Measurements from ENCODE around the gene IPPK. TPM values are rescaled to one million over a fixed set of nuclear protein-coding genes. Genes with fewer than 3 reads are reported as not detected.

IPPK gene
- total RNA-seq, 5 donors from 2014 or later (not counting 1 experiment from before 2014, with no cell fraction given), result 7.5 to 9.6 (median 8.3) TPM

- Mint-ChIP-seq H3K27ac (no peak overlapping the region), H3K4me3 (no peak overlapping the region), H3K4me1 (peaks cover 30 to 32% (median 30%) of the 10 kb centered on the region in 3 donors), H3K27me3 (no peaks in the 10 kb centered on the region), H3K36me3 (peaks cover 17% of the 10 kb centered on the region), H3K9me3 (no peaks in the 10 kb centered on the region)
- no peak for DNase-seq
- Histone ChIP-seq H3K4me3 (ENCODE audit: control insufficient read depth in 1 of 2, extremely low read depth in 1 of 2, low read length in 1 of 2) (no peak overlapping the region), H3K9me3 (no peaks in the 10 kb centered on the region), H3K27me3 (replicated peaks in 1 of 2; ENCODE audit: control insufficient read depth in 2 of 2, extremely low read depth in 1 of 2, insufficient read depth in 2 of 2, low read length in 1 of 2) (no peaks in the 10 kb centered on the region), H3K4me1 (ENCODE audit: control insufficient read depth in 1 of 2, extremely low read depth in 1 of 2, insufficient read depth in 2 of 2, low read length in 2 of 2) (peaks cover 7 to 16% of the 10 kb centered on the region in 2 experiments), H3K36me3 (ENCODE audit: control insufficient read depth in 2 of 2, extremely low read depth in 1 of 2, insufficient read depth in 1 of 2, low read length in 1 of 2) (peaks cover 11 to 28% of the 10 kb centered on the region in 2 donors), H3K27ac (ENCODE audit: low read length) (no peak overlapping the region)
- ChIA-PET POLR2A (no interaction called here), CTCF (interaction anchor here in 1 of 2 donors (0.6 kb wide), 1 partner anchor 116 kb away, joined by 3 read pairs; no protein-coding TSS in a partner anchor)
- WGBS (ENCODE audit: insufficient coverage), result 100% methylated on average over 3 of the region's 4 CpGs
- ATAC-seq (replicated peaks in 1 of 4), result no peak
These were observed 9.7 kb downstream of the IPPK start for GRCh38 chr9:92660266-92660665.

GRCh38 chr9:92659601-92660000, 10.3 kb downstream of the IPPK start:
- ATAC-seq (replicated peaks in 1 of 4) (no peak), DNase-seq (no peak)
- Histone ChIP-seq H3K27ac (ENCODE audit: low read length) (no peak overlapping the region), H3K4me1 (ENCODE audit: control insufficient read depth in 1 of 2, extremely low read depth in 1 of 2, insufficient read depth in 2 of 2, low read length in 2 of 2) (peaks cover 4 to 9% of the 10 kb centered on the region in 2 experiments), H3K4me3 (ENCODE audit: control insufficient read depth in 1 of 2, extremely low read depth in 1 of 2, low read length in 1 of 2) (no peak overlapping the region), H3K27me3 (replicated peaks in 1 of 2; ENCODE audit: control insufficient read depth in 2 of 2, extremely low read depth in 1 of 2, insufficient read depth in 2 of 2, low read length in 1 of 2) (no peaks in the 10 kb centered on the region), H3K36me3 (ENCODE audit: control insufficient read depth in 2 of 2, extremely low read depth in 1 of 2, insufficient read depth in 1 of 2, low read length in 1 of 2) (peaks cover 17 to 33% of the 10 kb centered on the region in 2 donors), H3K9me3 (no peaks in the 10 kb centered on the region)
- H3K4me1 Mint-ChIP-seq, result peaks cover 23 to 25% (median 24%) of the 10 kb centered on the region in 3 donors
- H3K4me3 Mint-ChIP-seq, result no peak overlapping the region
- ChIA-PET CTCF (interaction anchor here in 1 of 2 donors (0.6 kb wide), 1 partner anchor 117 kb away, joined by 3 read pairs; no protein-coding TSS in a partner anchor), POLR2A (no interaction called here)
- WGBS (ENCODE audit: insufficient coverage), result 95% methylated on average over 9 of the region's 10 CpGs
- no peaks in the 10 kb centered on the region for H3K27me3 Mint-ChIP-seq
- no peak overlapping the region for H3K27ac Mint-ChIP-seq
- H3K9me3 Mint-ChIP-seq, result no peaks in the 10 kb centered on the region
- peaks cover 20% of the 10 kb centered on the region for H3K36me3 Mint-ChIP-seq

- ChIA-PET POLR2A (no interaction called here), CTCF (no interaction called here)
- WGBS (ENCODE audit: insufficient coverage), result 100% methylated on average over 1 of the region's 4 CpGs
- H3K27me3 Mint-ChIP-seq, result no peaks in the 10 kb centered on the region
- H3K27me3 ChIP-seq (replicated peaks in 1 of 2; ENCODE audit: control insufficient read depth in 2 of 2, extremely low read depth in 1 of 2, insufficient read depth in 2 of 2, low read length in 1 of 2), result no peaks in the 10 kb centered on the region
- H3K4me3 ChIP-seq (ENCODE audit: control insufficient read depth in 1 of 2, extremely low read depth in 1 of 2, low read length in 1 of 2), result no peak overlapping the region
- no peaks in the 10 kb centered on the region for H3K9me3 ChIP-seq
- no peak overlapping the region for H3K27ac Mint-ChIP-seq
- DNase-seq (no peak), ATAC-seq (replicated peaks in 1 of 4) (no peak)
- H3K4me1 Mint-ChIP-seq, result peaks cover 14 to 18% (median 16%) of the 10 kb centered on the region in 3 donors
- H3K27ac ChIP-seq (ENCODE audit: low read length), result no peak overlapping the region
- peaks cover 17 to 30% of the 10 kb centered on the region in 2 donors for H3K36me3 ChIP-seq (ENCODE audit: control insufficient read depth in 2 of 2, extremely low read depth in 1 of 2, insufficient read depth in 1 of 2, low read length in 1 of 2)
- no peaks in the 10 kb centered on the region for H3K4me1 ChIP-seq (ENCODE audit: control insufficient read depth in 1 of 2, extremely low read depth in 1 of 2, insufficient read depth in 2 of 2, low read length in 2 of 2)
- no peaks in the 10 kb centered on the region for H3K9me3 Mint-ChIP-seq
- H3K4me3 Mint-ChIP-seq, result no peak overlapping the region
- peaks cover 20% of the 10 kb centered on the region for H3K36me3 Mint-ChIP-seq
These were observed 11.3 kb downstream of the IPPK start for GRCh38 chr9:92658611-92659010.

GRCh38 chr9:92658176-92658575, 11.8 kb downstream of the IPPK start:
- Histone ChIP-seq H3K4me3 (ENCODE audit: control insufficient read depth in 1 of 2, extremely low read depth in 1 of 2, low read length in 1 of 2) (no peak overlapping the region), H3K27me3 (replicated peaks in 1 of 2; ENCODE audit: control insufficient read depth in 2 of 2, extremely low read depth in 1 of 2, insufficient read depth in 2 of 2, low read length in 1 of 2) (no peaks in the 10 kb centered on the region), H3K27ac (ENCODE audit: low read length) (no peak overlapping the region), H3K36me3 (ENCODE audit: control insufficient read depth in 2 of 2, extremely low read depth in 1 of 2, insufficient read depth in 1 of 2, low read length in 1 of 2) (peaks cover 17 to 30% of the 10 kb centered on the region in 2 donors), H3K4me1 (ENCODE audit: control insufficient read depth in 1 of 2, extremely low read depth in 1 of 2, insufficient read depth in 2 of 2, low read length in 2 of 2) (no peaks in the 10 kb centered on the region), H3K9me3 (no peaks in the 10 kb centered on the region)
- DNase-seq (no peak), ATAC-seq (replicated peaks in 1 of 4) (no peak)
- WGBS (ENCODE audit: insufficient coverage), result 100% methylated on average over 5 of the region's 7 CpGs
- Mint-ChIP-seq H3K27me3 (no peaks in the 10 kb centered on the region), H3K9me3 (no peaks in the 10 kb centered on the region), H3K36me3 (peaks cover 21% of the 10 kb centered on the region), H3K27ac (no peak overlapping the region), H3K4me3 (no peak overlapping the region), H3K4me1 (peaks cover 9 to 14% (median 12%) of the 10 kb centered on the region in 3 donors)
- ChIA-PET POLR2A (no interaction called here), CTCF (no interaction called here)

GRCh38 chr9:92657296-92658094, 12.4 kb downstream of the IPPK start:
- ChIA-PET POLR2A (no interaction called here), CTCF (no interaction called here)
- WGBS (ENCODE audit: insufficient coverage), result 89% methylated on average over 11 of the region's 17 CpGs

GRCh38 chr9:92656537-92656925, 13.4 kb downstream of the IPPK start:
- CTCF ChIA-PET, result no interaction called here
- DNase-seq, result no peak
- no peaks in the 10 kb centered on the region for H3K27me3 Mint-ChIP-seq

More at GRCh38 chr9:92657296-92658094, 12.4 kb downstream of the IPPK start:
- no peak for ATAC-seq (replicated peaks in 1 of 4)
- peaks cover 17 to 30% of the 10 kb centered on the region in 2 donors for H3K36me3 ChIP-seq (ENCODE audit: control insufficient read depth in 2 of 2, extremely low read depth in 1 of 2, insufficient read depth in 1 of 2, low read length in 1 of 2)
- peaks cover 26% of the 10 kb centered on the region for H3K36me3 Mint-ChIP-seq
- H3K4me3 Mint-ChIP-seq, result no peak overlapping the region
- no peak overlapping the region for H3K27ac ChIP-seq (ENCODE audit: low read length)
- no peaks in the 10 kb centered on the region for H3K9me3 ChIP-seq
- H3K9me3 Mint-ChIP-seq, result no peaks in the 10 kb centered on the region
- H3K4me3 ChIP-seq (ENCODE audit: control insufficient read depth in 1 of 2, extremely low read depth in 1 of 2, low read length in 1 of 2), result no peak overlapping the region
- no peak for DNase-seq
- H3K4me1 Mint-ChIP-seq, result peaks cover 8 to 11% (median 10%) of the 10 kb centered on the region in 3 donors
- H3K4me1 ChIP-seq (ENCODE audit: control insufficient read depth in 1 of 2, extremely low read depth in 1 of 2, insufficient read depth in 2 of 2, low read length in 2 of 2), result no peaks in the 10 kb centered on the region
- H3K27me3 ChIP-seq (replicated peaks in 1 of 2; ENCODE audit: control insufficient read depth in 2 of 2, extremely low read depth in 1 of 2, insufficient read depth in 2 of 2, low read length in 1 of 2), result no peaks in the 10 kb centered on the region
- no peaks in the 10 kb centered on the region for H3K27me3 Mint-ChIP-seq
- H3K27ac Mint-ChIP-seq, result no peak overlapping the region

More at GRCh38 chr9:92656537-92656925, 13.4 kb downstream of the IPPK start:
- peaks cover 26% of the 10 kb centered on the region for H3K36me3 Mint-ChIP-seq
- Histone ChIP-seq H3K27ac (ENCODE audit: low read length) (no peak overlapping the region), H3K4me3 (ENCODE audit: control insufficient read depth in 1 of 2, extremely low read depth in 1 of 2, low read length in 1 of 2) (no peak overlapping the region), H3K4me1 (ENCODE audit: control insufficient read depth in 1 of 2, extremely low read depth in 1 of 2, insufficient read depth in 2 of 2, low read length in 2 of 2) (no peaks in the 10 kb centered on the region), H3K36me3 (ENCODE audit: control insufficient read depth in 2 of 2, extremely low read depth in 1 of 2, insufficient read depth in 1 of 2, low read length in 1 of 2) (peaks cover 17 to 32% of the 10 kb centered on the region in 2 donors), H3K9me3 (no peaks in the 10 kb centered on the region), H3K27me3 (replicated peaks in 1 of 2; ENCODE audit: control insufficient read depth in 2 of 2, extremely low read depth in 1 of 2, insufficient read depth in 2 of 2, low read length in 1 of 2) (no peaks in the 10 kb centered on the region)
- H3K4me1 Mint-ChIP-seq, result peaks cover 3 to 6% (median 4%) of the 10 kb centered on the region in 3 donors
- no peak overlapping the region for H3K27ac Mint-ChIP-seq
- POLR2A ChIA-PET, result no interaction called here
- WGBS (ENCODE audit: insufficient coverage), result 95% methylated on average over 7 of the region's 11 CpGs
- H3K9me3 Mint-ChIP-seq, result no peaks in the 10 kb centered on the region
- no peak for ATAC-seq (replicated peaks in 1 of 4)
- no peak overlapping the region for H3K4me3 Mint-ChIP-seq
